IgD-negative memory B cell (primary cell): Measurements from ENCODE around the gene GABBR2. TPM values are rescaled to one million over a fixed set of nuclear protein-coding genes. Genes with fewer than 3 reads are reported as not detected.

Experiments
- H3K27ac Mint-ChIP-seq, 3 donors: one replicate each; pipeline ENCODE4 v1.8.0; 2020 to 2022; ENCODE audit warnings: mild to moderate bottlenecking in 3 of 3, mixed read lengths in 3 of 3, moderate library complexity in 1 of 3
- H3K27me3 Mint-ChIP-seq: one replicate; pipeline ENCODE4 v1.8.0; 2021; ENCODE audit warnings: mixed read lengths
- H3K36me3 Mint-ChIP-seq: one replicate; pipeline ENCODE4 v1.8.0; 2020; ENCODE audit warnings: mild to moderate bottlenecking, mixed read lengths
- H3K4me1 Mint-ChIP-seq, 3 donors: one replicate each; pipeline ENCODE4 v1.8.0; 2020 to 2022; ENCODE audit warnings: mixed read lengths in 3 of 3, mild to moderate bottlenecking in 1 of 3
- H3K4me3 Mint-ChIP-seq, 4 donors: one replicate each; pipeline ENCODE4 v1.8.0; 2020 to 2022; ENCODE audit warnings: mild to moderate bottlenecking in 4 of 4, mixed read lengths in 4 of 4, moderate library complexity in 3 of 4
- H3K9me3 Mint-ChIP-seq, 3 donors: one replicate each; pipeline ENCODE4 v1.8.0; 2020 to 2021; ENCODE audit warnings: mixed read lengths in 3 of 3, mild to moderate bottlenecking in 1 of 3
- polyA plus RNA-seq: library from polyadenylated mRNA; unstranded; fragments of 300-500 nt; fragmentation: Illumina TruSeq; gene quantifications from one replicate; pipeline ENCODE4 v1.2.3, GENCODE V29; 2021

The GABBR2 gene
- polyA plus RNA-seq, result not detected

DNA sequence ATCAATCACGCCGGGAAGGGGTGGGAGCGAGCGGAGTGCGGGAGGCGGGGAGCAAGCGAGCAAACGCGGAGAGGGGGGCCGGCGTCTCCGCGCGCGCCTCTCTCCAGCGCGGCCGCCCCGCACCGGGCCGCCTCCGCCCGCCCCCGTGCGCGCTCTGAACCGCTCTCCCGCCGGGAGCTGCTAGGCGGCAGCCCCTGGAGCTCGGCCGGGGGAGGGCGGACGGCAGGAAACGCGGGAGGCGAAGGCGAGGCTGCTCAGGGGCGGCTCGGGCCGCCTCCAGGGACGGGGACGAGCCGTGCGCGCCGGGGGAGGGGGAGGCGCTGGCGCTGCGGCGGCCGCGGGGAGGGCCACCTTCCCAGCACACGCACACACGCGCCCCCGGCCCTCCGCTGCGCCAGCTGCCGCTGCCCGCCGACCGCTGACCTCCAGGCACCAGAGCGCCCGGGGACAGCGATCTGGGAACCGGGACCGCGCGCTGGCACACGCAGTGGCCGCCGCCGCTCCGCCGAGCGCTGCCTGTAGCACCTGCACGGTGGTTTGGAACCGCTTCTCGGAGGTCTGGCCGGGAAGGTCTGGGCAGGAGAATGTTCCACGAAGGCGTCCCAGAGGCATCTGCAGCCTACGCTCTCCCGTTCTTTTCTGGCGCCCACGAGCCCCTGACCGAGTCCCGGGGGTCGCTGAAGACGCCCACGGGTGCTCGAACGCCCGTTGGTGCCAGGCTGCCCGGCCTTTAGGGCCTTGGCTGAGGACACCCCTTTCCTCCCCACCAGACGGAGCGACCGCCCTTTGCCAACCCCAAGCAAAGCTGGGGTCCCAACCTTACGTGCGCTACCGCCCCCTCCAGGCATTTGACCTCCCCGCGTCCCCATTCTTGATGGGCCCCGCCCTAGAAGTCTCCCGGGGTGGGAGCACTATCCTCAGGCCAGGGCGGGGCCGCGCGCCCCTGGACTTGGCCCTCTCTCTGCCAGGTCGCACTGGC, at the start of gene GABBR2:
Gene GABBR2 (minus strand): TSS at position 3 of the 979 bp plus-strand sequence. CDS start 198 bp downstream, outside the sequence.
- Mint-ChIP-seq H3K27ac (no peak within 1 kb of the TSS), H3K27me3 (peaks cover 49% of the 10 kb centered on the region), H3K4me1 (peaks cover 7 to 9% (median 7%) of the 10 kb centered on the region in 3 donors), H3K9me3 (no peaks in the 10 kb centered on the region), H3K36me3 (no peaks in the 10 kb centered on the region), H3K4me3 (peak within 1 kb of the TSS in 2 of 4 donors; percentile 60 to 84)

GRCh38 chr9:98755006-98755618, 46.4 kb upstream of the GABBR2 start:
- Mint-ChIP-seq H3K36me3 (peaks cover 17% of the 10 kb centered on the region), H3K9me3 (peaks cover 4 to 12% (median 8%) of the 10 kb centered on the region in 3 donors), H3K4me1 (no peaks in the 10 kb centered on the region), H3K27ac (no peak overlapping the region), H3K27me3 (no peaks in the 10 kb centered on the region), H3K4me3 (no peak overlapping the region)

DNA sequence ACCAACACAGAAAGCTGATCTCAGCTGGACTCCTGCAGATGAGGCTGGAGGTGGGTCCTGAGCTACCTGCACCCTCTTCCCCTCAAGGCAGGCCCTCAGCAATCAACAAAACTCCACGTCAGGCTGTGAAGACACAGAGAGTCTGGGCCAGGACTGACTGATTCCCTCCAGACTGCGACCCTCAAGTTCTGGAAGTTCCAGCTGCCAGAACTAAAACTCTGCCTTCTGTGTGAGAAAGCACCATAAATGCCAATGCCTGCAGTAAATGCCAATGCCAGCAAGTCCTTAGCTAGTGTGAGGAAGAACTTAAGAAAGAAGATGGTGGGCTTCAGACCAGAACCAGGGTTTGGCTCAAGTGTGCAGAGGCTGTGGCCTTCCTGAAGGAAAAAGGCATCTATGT, 42.5 kb upstream of the GABBR2 start:
- Mint-ChIP-seq H3K36me3 (peaks cover 24% of the 10 kb centered on the region), H3K4me3 (no peak overlapping the region), H3K4me1 (no peaks in the 10 kb centered on the region), H3K9me3 (no peaks in the 10 kb centered on the region), H3K27me3 (no peaks in the 10 kb centered on the region), H3K27ac (no peak overlapping the region)

DNA sequence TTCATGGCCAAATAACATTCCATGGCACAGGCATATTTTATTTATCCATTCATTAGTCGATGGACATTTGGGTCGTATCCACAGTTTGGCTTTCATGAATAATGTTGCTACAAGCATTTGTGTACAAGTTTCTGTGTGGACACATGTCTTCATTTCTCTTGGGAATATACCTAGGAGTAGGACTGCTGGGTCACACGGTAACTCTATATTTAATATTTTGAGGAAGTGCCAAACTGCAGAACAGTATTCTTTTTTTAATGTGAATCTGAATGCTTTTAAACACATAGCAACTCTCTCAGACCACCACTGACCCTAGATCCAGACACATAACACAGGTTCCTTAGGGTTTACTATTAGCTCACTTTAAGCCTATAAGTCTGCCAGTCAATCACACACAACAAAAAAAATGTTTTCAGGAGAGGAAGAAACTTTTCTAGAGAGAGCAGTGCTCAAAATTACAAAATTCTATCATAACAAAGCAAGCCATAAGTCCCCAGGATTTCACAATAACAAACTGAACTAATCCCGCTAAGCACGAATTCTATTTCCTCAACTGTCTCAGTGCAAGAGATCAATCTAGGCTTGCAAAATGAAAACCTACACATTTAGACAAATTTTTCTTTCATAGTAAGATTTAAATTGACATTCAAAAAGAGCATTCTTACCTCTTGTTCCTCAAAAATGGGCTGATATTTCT, 41.8 kb upstream of the GABBR2 start:
- no peaks in the 10 kb centered on the region for H3K4me1 Mint-ChIP-seq
- no peaks in the 10 kb centered on the region for H3K9me3 Mint-ChIP-seq
- no peaks in the 10 kb centered on the region for H3K27me3 Mint-ChIP-seq
- H3K36me3 Mint-ChIP-seq, result peaks cover 20% of the 10 kb centered on the region
- no peak overlapping the region for H3K27ac Mint-ChIP-seq
- no peak overlapping the region for H3K4me3 Mint-ChIP-seq

- Mint-ChIP-seq H3K36me3 (peaks cover 21% of the 10 kb centered on the region), H3K27me3 (no peaks in the 10 kb centered on the region), H3K4me3 (no peak overlapping the region), H3K4me1 (peaks cover 0 to 3% (median 0%) of the 10 kb centered on the region in 3 donors), H3K27ac (no peak overlapping the region), H3K9me3 (no peaks in the 10 kb centered on the region)
Observed at GRCh38 chr9:98747476-98747875, 38.7 kb upstream of the GABBR2 start.

- H3K4me1 Mint-ChIP-seq, result peaks cover 0 to 3% (median 0%) of the 10 kb centered on the region in 3 donors
Observed at GRCh38 chr9:98745470-98745869, 36.7 kb upstream of the GABBR2 start.

DNA sequence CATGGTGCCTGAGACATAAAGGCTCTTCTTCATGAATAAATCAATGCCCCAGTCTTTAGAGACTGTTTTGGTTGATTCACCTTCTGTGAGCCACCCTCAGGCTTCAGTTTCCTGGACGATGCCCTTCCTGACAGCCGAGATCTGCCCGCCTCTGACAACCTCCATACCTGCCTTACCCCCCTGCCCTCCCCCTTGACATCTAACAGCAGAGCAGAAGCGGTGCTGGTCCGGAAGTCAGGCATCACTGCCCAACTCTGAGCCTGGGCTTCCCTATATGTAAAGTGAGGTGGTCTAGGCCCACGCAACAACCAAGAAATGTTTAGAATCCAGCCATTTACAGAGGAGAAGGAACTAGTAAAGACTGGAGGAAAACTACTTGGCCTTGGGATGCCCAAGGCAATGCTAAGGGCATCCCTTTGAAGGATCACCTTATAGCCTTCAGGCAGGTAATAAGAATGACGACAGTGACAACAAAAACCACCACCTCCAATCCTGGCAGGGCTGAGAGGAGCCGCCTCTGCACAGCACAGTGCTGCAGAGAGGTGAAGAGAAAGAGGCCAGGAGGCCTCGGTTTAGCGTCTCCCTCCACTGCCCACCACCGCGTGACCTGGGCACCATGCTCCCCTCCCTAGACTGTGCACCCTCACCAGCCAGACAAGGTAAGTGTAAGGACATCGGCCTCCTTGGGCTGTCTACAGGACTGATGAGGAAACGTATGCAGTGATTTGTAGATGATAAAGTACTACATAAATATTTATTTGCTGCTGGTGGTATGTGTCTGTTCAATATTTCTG, 35.3 kb upstream of the GABBR2 start:
- no peaks in the 10 kb centered on the region for H3K27me3 Mint-ChIP-seq
- peaks cover 15% of the 10 kb centered on the region for H3K36me3 Mint-ChIP-seq
- peak overlapping the region in 1 of 3 donors; percentile 45 for H3K27ac Mint-ChIP-seq
- H3K4me1 Mint-ChIP-seq, result peaks cover 0 to 3% (median 0%) of the 10 kb centered on the region in 3 donors
- H3K4me3 Mint-ChIP-seq, result peak overlapping the region in 1 of 4 donors; percentile 51
- no peaks in the 10 kb centered on the region for H3K9me3 Mint-ChIP-seq

More at GRCh38 chr9:98745470-98745869, 36.7 kb upstream of the GABBR2 start:
- Mint-ChIP-seq H3K27me3 (no peaks in the 10 kb centered on the region), H3K9me3 (no peaks in the 10 kb centered on the region), H3K4me3 (no peak overlapping the region), H3K36me3 (peaks cover 21% of the 10 kb centered on the region), H3K27ac (no peak overlapping the region)

DNA sequence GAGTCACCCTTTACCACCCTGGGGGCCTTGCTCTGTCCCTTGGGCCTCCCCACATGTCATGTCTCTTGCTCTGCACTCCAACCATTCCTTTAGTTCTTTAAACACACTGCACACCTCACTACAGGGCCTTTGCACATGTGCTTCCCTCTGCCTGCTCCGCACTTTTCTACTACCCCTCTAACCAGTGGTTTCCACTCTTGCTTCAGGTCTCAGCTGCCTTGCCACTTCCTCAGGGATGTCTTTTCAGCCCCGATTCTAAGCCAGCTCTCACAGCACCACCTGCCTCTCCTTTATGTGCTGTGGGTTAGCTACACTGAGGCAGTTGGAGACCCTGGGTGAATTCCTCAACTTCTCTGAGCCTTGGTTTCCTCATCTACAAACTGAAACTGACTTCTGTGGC, 34.6 kb upstream of the GABBR2 start:
- Mint-ChIP-seq H3K9me3 (peaks cover 0 to 3% (median 0%) of the 10 kb centered on the region in 3 donors), H3K36me3 (peaks cover 17% of the 10 kb centered on the region), H3K4me1 (peaks cover 0 to 3% (median 0%) of the 10 kb centered on the region in 3 donors), H3K27me3 (no peaks in the 10 kb centered on the region), H3K4me3 (no peak overlapping the region), H3K27ac (peak overlapping the region in 1 of 3 donors; percentile 45)

GRCh38 chr9:98742325-98743280, 33.9 kb upstream of the GABBR2 start:
- Mint-ChIP-seq H3K4me1 (peaks cover 0 to 3% (median 0%) of the 10 kb centered on the region in 3 donors), H3K27ac (no peak overlapping the region), H3K27me3 (no peaks in the 10 kb centered on the region), H3K4me3 (no peak overlapping the region), H3K9me3 (peaks cover 2 to 3% (median 3%) of the 10 kb centered on the region in 3 donors), H3K36me3 (peaks cover 17% of the 10 kb centered on the region)

- H3K27me3 Mint-ChIP-seq, result no peaks in the 10 kb centered on the region
- peaks cover 0 to 3% (median 0%) of the 10 kb centered on the region in 3 donors for H3K4me1 Mint-ChIP-seq
- H3K9me3 Mint-ChIP-seq, result peaks cover 3% of the 10 kb centered on the region in 3 donors
- H3K36me3 Mint-ChIP-seq, result peaks cover 16% of the 10 kb centered on the region
- H3K4me3 Mint-ChIP-seq, result no peak overlapping the region
- no peak overlapping the region for H3K27ac Mint-ChIP-seq
Observed at GRCh38 chr9:98740226-98740881, 31.6 kb upstream of the GABBR2 start.

DNA sequence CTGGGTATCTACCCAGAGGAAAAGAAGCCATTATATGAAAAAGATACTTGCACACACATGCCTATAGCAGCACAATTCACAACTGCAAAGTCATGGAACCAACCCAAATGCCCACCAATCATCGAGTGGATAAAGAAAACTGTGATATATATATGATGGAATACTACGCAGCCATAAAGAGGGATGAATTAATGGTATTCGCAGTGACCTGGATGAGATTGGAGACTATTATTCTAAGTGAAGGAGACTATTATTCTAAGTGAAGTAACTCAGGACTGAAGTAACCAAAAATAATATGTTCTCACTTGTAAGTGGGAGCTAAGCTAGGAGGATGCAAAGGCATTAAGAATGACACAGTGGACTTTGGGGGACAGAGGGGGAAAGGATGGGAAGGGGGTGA, 30.0 kb upstream of the GABBR2 start:
- H3K9me3 Mint-ChIP-seq, result peaks cover 3% of the 10 kb centered on the region in 3 donors
- no peak overlapping the region for H3K27ac Mint-ChIP-seq
- no peak overlapping the region for H3K4me3 Mint-ChIP-seq
- H3K27me3 Mint-ChIP-seq, result no peaks in the 10 kb centered on the region
- peaks cover 0 to 3% (median 0%) of the 10 kb centered on the region in 3 donors for H3K4me1 Mint-ChIP-seq
- H3K36me3 Mint-ChIP-seq, result peaks cover 12% of the 10 kb centered on the region

GRCh38 chr9:98736226-98736625, 27.5 kb upstream of the GABBR2 start:
- Mint-ChIP-seq H3K4me3 (no peak overlapping the region), H3K4me1 (no peaks in the 10 kb centered on the region), H3K36me3 (peaks cover 14% of the 10 kb centered on the region), H3K27ac (no peak overlapping the region), H3K27me3 (no peaks in the 10 kb centered on the region), H3K9me3 (peaks cover 3% of the 10 kb centered on the region in 3 donors)

DNA sequence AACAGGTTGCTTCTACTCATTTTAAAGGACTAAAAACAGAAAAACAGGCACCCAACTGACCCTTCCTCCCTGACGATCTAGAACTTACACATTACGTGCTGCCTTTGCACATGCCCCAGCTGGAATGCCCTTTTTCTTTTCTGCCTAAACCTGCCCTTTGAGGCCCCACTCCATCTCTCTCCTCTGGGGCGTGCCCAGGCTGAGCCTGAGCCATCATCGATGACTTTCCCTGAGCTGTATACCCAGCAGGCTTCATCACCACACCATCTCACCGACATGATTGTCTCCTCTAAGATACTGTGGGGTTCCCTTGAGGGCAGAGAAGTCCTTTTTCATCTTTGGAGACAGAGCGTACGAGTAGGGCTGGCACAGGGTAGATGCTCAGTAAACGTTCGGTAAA, 24.1 kb upstream of the GABBR2 start:
- Mint-ChIP-seq H3K27me3 (no peaks in the 10 kb centered on the region), H3K4me3 (no peak overlapping the region), H3K36me3 (peaks cover 8% of the 10 kb centered on the region), H3K9me3 (peaks cover 0 to 2% (median 0%) of the 10 kb centered on the region in 3 donors), H3K4me1 (no peaks in the 10 kb centered on the region), H3K27ac (no peak overlapping the region)
